ENCODE data around the gene MCOLN2.

DNA sequence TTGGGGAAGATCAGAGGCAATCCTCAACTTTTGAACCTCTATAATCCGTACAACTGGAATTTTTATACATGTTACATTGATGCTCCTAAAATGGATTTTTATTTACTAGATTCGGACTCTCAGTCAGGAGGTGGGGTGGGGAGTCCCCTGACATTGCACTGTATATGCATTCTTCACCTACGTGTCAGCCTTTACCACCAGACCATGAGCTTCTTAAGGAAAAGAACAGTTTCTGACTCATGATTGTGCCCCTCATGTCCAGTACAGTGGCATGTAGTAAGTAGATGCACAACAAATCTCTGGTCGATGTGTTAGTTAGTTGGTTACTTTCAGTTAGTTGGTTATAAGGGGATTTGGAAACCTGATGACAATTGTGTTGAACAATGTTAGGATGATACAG is 119.3 kb downstream of the MCOLN2 start:
- TF ChIP-seq, protein P1, sequence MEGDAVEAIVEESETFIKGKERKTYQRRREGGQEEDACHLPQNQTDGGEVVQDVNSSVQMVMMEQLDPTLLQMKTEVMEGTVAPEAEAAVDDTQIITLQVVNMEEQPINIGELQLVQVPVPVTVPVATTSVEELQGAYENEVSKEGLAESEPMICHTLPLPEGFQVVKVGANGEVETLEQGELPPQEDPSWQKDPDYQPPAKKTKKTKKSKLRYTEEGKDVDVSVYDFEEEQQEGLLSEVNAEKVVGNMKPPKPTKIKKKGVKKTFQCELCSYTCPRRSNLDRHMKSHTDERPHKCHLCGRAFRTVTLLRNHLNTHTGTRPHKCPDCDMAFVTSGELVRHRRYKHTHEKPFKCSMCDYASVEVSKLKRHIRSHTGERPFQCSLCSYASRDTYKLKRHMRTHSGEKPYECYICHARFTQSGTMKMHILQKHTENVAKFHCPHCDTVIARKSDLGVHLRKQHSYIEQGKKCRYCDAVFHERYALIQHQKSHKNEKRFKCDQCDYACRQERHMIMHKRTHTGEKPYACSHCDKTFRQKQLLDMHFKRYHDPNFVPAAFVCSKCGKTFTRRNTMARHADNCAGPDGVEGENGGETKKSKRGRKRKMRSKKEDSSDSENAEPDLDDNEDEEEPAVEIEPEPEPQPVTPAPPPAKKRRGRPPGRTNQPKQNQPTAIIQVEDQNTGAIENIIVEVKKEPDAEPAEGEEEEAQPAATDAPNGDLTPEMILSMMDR (IDR thresholded peaks at IDR 0.05; ENCODE audit: insufficient read depth, low read depth, low read length): no peak
- TF ChIP-seq EZH2 (IDR thresholded peaks at IDR 0.05; ENCODE audit: insufficient read depth, low read length): no peak

Measured in astrocyte (in vitro differentiated cells and primary cell).